Fibroblast of lung (primary cell): Measurements from ENCODE around the gene GOLGA1.

Source experiments
- EZH2 ChIP-seq: IDR thresholded peaks from 2 replicates; pipeline ENCODE4 v1.5.1; 2012; ENCODE audit warnings: low read length, control low read depth, mild to moderate bottlenecking; ENCODE audit errors: missing control alignments
- TF ChIP-seq, protein P1 (sequence below), 2 donors: IDR thresholded peaks in 1 of 2; conservative IDR thresholded peaks in 1 of 2; 1 replicate in 1 of 2; 2 replicates in 1 of 2; pipeline ENCODE4 v1.5.1; 2011 to 2012; ENCODE audit warnings: low read length in 2 of 2, control low read depth in 1 of 2, inconsistent platforms in 1 of 2, low read depth in 1 of 2, mild to moderate bottlenecking in 1 of 2

DNA sequence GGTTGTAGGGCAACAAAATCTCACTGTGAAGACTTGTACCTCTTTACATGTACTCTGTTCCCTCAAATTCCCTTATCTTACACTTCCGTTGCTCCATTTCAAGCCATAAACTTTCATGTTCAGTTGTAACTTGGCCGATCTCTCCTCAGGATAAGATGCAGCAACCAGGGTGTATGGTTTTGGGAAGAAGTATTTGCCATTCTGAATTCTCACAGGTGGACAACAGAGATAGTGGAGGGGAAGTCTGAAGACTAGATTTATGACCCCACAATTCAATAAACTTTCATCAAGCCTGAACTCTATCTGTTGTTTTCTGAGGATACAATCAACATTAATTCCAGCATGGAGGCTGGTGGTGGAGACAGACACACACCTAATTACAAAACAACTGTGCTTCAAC is 27.5 kb downstream of the GOLGA1 start:
- TF ChIP-seq, protein P1, sequence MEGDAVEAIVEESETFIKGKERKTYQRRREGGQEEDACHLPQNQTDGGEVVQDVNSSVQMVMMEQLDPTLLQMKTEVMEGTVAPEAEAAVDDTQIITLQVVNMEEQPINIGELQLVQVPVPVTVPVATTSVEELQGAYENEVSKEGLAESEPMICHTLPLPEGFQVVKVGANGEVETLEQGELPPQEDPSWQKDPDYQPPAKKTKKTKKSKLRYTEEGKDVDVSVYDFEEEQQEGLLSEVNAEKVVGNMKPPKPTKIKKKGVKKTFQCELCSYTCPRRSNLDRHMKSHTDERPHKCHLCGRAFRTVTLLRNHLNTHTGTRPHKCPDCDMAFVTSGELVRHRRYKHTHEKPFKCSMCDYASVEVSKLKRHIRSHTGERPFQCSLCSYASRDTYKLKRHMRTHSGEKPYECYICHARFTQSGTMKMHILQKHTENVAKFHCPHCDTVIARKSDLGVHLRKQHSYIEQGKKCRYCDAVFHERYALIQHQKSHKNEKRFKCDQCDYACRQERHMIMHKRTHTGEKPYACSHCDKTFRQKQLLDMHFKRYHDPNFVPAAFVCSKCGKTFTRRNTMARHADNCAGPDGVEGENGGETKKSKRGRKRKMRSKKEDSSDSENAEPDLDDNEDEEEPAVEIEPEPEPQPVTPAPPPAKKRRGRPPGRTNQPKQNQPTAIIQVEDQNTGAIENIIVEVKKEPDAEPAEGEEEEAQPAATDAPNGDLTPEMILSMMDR (conservative IDR thresholded peaks at IDR 0.05 in 1 of 2, IDR thresholded peaks at IDR 0.05 in 1 of 2; ENCODE audit: low read depth in 1 of 2, low read length in 2 of 2): no peak
- TF ChIP-seq EZH2: no peak
